HS-27A (cell line): ENCODE data around the gene TP53I3.
A peak's percentile ranks its signal among the peaks of the same experiment; 100 is the strongest.
"Not testable (repeated sequence)": the region's sequence is repeated elsewhere in the genome, so short reads cannot be mapped to it uniquely, and the experiment has no call there.

Experiments used
- DNase-seq: peaks from one replicate; pipeline ENCODE4 v3.0.0-alpha.2; 2012; ENCODE audit warnings: low read depth, missing footprints

TP53I3 gene

GRCh38 chr2:24095171-24095677, 10.6 kb upstream of the TP53I3 start:
- not testable (repeated sequence) for DNase-seq

GRCh38 chr2:24093270-24093669, 8.6 kb upstream of the TP53I3 start:
- not testable (repeated sequence) for DNase-seq

GRCh38 chr2:24088821-24089359, 4.3 kb upstream of the TP53I3 start:
- no peak for DNase-seq

GRCh38 chr2:24087032-24087431, 2.4 kb upstream of the TP53I3 start:
- no peak for DNase-seq

GRCh38 chr2:24086241-24086640, 1.6 kb upstream of the TP53I3 start:
- DNase-seq, result no peak

- DNase-seq, result no peak
Measured at GRCh38 chr2:24085200-24085489, 511 bp upstream of the TP53I3 start.

GRCh38 chr2:24083567-24084385, 858 bp downstream of the TP53I3 start:
- DNase-seq, result peak; percentile 55

- DNase-seq, result no peak
Measured at GRCh38 chr2:24082787-24083566, 1.7 kb downstream of the TP53I3 start.

GRCh38 chr2:24080701-24081100, 3.9 kb downstream of the TP53I3 start:
- DNase-seq, result no peak

- DNase-seq, result no peak
Measured at GRCh38 chr2:24077879-24078278, 6.8 kb downstream of the TP53I3 start.

- DNase-seq, result no peak
Measured at GRCh38 chr2:24077535-24077877, 7.1 kb downstream of the TP53I3 start.

GRCh38 chr2:24076849-24077534, 7.6 kb downstream of the TP53I3 start:
- DNase-seq, result no peak

GRCh38 chr2:24075915-24076848, 8.5 kb downstream of the TP53I3 start, which contains the start of gene SF3B6:
SF3B6 (minus strand) TSS chr2:24076326; CDS start chr2:24076229, 97 bp downstream.
- peak; percentile 97 for DNase-seq

- DNase-seq, result no peak
Measured at GRCh38 chr2:24075259-24075658, 9.4 kb downstream of the TP53I3 start.

GRCh38 chr2:24073816-24074215, 10.8 kb downstream of the TP53I3 start:
- DNase-seq, result no peak

- no peak for DNase-seq
Measured at GRCh38 chr2:24072259-24072658, 12.4 kb downstream of the TP53I3 start.

GRCh38 chr2:24065341-24065740, 19.3 kb downstream of the TP53I3 start:
- no peak for DNase-seq

GRCh38 chr2:24058564-24059271, 25.9 kb downstream of the TP53I3 start:
- DNase-seq, result no peak

- DNase-seq, result no peak
Measured at GRCh38 chr2:24055750-24056149, 28.9 kb downstream of the TP53I3 start.

GRCh38 chr2:24054366-24055010, 30.1 kb downstream of the TP53I3 start:
- DNase-seq, result no peak
